ENCODE data around the gene UBE2C.
"Not testable (repeated sequence)": the region's sequence is repeated elsewhere in the genome, so short reads cannot be mapped to it uniquely, and the experiment has no call there.

The UBE2C gene

DNA sequence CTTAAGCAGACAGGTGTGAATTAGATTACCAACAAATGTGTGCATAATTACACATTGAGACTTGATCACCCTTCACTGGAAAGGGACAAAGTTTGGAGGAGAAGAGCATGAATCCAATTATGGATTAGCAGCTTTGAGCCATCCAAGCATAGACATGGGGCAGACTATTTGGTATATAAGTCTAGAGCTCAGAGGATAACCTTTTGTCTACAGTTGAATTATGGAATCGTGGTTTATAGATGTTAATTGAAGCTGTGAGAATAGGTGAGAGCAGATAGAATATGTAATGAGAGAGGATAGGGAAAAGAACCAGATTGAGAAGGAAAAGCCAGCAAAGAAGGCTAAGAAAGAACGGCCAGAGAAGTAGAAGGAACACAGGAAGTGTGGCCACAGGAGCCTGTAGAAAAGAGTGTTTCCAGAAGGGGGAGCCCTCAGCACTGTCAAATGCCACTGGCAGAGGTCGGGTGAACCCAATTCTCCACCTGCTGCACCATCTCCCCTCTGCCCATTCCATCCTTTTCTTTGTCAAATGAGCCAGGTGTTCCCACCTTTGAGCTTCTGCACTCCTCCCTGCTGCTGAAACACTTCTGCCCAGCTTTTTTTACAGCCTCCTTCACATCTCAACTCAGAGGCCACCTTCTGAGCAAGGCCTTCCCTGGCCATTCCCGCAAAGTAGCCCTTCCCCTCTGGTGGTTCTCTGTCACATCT is 13.4 kb upstream of the UBE2C start:
- peak; percentile 55 for DNase-seq

DNA sequence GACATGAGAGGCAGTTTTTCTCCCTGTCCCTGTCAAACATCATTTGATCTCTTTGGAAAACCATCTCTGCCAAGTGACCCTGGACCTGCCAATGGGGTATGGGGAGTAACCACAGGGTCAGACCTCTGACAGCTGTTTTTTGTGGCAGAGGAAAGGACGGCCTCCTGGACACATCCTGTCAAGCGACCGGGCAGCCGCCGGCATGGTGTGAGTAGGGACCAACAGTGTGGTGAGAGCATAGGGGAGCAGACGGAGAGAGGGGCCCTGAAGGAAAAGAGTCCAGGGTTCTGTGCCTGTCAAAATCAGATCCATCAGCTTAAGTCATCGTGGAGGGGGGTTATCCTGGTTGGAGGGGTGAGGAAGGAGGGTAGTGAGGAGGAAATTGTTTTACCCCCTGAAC is 10.6 kb upstream of the UBE2C start:
- no peak for DNase-seq

DNA sequence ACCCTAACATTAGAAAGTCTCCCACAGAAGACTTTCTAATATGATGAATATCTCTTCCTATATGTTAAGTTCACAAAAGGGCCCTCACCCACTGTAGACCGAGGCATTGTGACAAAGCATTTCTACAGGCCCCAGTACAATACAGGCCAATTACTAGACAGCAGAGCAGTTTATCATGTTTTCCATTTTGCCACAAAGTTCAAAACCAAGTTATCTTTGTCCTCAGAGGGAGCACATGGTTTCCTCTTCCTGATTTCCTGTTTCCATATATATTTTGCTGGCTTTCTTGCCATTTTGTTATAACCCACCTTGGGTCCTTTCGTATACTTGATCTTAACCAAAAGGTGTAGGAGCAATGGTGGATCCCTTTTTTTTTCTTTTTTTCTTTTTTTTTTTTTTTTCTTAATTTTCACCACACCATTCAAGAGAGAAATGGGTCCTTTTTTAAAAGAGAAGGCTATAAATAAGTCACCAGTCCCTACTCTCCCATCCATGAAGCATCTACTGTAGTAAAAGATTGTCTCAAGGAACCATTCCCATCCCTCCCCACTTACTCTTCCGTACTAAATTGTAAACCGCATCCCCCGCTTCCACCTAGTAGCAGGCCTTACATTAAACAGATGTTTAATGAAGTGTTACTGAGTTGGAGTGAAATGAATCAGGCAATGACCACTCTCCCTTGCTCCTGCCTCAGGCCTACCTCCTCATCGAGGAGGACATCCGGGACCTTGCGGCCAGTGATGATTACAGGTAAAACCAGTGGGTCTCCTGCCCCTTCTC is 2.1 kb upstream of the UBE2C start:
- no peak for DNase-seq

DNA sequence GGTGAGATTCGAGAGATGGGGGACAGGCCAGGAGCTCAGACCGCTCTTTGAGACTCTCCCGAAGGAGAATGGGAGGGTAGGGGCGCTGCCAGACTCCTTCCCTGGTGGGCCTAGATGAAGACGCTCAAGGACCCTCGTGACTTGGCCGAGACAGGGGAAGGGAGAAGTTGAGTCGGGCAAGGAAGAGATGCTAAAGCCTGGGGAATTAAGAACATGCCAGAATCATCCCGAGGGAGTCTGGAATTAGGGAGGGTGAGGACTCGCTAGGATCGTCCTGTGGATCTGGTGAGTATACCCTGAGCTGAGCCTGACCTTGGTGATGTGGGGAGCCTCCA is 529 bp downstream of the UBE2C start:
- no peak for DNase-seq

DNA sequence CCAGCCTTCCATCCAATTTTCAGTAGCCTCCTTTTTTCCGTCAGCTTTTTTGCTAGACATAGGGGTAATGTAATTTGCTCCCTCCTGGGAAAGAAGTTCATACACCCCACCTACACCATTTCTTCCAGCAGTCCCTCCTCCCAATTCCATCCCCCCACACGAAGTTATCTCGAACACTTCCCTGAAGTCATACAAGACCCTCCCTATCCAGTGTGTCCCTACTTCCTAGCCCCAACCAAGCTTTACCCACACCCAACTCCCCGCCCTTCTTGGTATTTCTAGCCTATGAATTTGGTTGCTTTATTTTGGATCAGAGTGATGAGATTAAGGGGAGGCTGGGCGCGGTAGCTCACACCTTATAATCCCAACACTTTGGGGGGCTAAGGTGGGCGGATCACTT is 1.0 kb downstream of the UBE2C start:
- DNase-seq, result no peak

DNA sequence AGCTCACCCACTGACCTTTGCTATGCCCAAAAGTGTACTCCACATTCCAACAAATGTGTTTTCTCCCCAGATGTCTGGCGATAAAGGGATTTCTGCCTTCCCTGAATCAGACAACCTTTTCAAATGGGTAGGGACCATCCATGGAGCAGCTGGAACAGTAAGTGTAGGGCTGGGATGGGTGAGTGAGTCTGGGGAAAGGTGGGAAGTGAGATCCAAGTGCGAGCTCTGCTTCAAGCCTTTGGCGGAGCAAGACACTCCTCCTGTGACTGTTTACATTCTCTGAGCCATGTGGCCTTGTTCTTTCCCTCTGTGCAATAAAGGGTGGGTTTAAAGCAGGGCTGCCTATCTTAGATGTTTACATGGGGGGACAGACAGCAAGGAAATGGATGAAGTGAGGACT is 1.9 kb downstream of the UBE2C start:
- DNase-seq, result no peak

DNA sequence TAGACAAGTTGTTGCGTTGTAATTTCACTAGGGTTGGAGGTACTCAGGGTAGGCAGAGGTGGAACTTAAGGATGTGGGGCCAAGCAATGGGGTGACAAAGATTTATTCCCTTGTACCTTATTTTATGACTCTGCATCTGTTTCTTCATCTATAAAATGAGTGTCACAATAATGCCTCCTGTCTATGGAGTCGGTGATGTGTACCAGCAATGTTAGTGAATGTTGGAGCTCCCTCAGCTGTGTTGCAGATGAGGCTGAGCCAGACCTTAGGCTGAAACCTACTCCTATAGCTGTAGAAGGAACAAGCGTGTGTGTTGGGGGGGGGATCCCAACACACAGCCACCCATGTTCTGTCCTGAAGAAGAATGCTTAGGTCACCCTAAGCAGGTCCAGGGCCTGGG is 4.5 kb downstream of the UBE2C start:
- DNase-seq, result no peak

DNA sequence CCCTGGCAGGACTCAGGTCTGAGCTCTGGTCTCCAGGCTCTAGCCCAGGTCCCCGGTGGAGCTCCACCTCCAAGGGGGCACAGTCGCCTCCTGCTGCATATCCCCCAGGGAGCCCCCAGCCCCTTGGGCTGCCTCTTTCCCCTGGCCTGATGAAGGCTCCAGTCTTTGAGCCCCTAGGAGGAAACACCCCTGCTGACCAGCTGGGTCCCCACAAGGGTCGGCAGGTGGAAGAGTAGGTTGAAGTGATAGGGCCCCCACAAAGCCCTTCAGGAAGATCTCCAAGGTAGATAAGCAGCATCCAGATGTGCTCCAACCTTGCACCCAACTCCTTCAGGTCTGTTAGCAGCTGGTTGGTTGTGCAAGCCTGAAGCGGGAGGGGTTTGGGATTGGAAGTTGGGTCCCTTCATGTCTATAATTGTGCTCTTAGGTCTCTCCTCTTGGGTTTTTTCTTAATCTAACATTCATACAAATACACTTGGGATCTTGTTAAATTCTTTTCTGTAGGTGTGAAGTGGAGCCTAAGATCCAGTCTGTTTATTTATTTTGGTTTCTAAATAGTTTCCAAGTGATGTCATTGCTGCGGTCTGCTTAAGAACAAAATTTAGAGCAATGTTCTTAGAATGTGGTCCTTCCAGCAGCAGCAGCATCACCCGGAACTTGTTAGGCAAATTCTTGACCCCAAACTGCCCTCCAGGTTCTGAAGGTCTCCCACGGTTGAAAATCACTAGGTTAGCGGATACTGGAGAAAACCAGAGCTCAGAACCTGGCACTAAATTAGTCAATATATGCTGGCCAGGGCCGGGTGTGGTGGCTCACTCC is 5.1 kb downstream of the UBE2C start:
- DNase-seq, result no peak

DNA sequence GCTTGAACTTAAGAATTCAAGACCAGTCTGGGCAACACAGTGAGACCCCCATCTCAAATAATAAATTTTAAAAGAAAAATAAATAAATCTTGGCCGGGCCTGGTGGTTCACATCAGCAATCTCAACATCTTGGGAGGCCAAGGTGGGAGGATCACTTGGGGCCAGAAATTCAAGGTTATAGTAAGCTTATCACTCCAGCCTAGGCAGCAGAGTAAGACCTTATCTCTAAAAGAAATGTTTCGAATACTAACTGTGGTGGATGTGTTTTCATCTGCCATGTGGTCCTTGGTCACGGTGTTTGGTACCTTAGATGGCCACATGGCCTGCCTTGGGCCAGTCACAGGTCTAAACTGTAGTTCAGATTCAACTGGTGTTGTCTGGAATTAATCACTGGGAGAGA is 5.8 kb downstream of the UBE2C start:
- DNase-seq, result no peak

DNA sequence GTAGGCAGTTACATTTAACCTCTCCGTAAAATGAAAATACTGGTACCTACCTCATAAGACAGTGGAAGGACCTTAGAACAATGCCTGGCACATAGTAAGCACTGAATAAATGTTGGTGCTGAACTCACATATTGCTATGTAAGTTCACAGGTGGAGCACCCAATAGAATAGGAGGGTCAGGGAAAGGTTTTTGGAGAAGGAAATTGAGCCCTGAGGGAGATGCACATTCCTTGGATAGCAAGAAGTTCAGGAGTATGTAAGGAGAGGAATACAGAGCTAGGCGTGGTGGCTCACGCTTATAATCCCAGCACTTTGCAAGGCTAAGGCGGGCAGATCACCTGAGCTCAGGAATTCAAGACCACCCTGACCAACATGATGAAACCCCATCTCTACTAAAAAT is 7.0 kb downstream of the UBE2C start:
- no peak for DNase-seq

DNA sequence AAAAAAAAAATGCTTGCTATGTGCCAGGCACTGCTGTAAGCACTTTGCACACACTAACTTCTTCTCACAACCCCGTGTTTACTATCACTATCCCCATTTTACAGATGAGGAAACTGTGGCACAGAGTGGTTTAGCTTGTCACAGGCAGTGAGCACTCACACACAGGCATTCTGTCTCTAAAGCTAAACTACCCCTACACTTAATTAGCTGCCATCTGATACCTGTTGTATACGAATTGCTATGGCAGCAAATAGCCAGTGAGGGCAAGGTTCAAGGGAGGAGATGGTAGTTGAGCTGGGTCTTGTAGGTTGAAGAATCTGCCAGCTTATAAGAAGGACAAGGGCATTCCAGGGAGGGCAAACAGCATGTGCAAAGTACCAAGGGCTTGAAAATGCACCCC is 9.5 kb downstream of the UBE2C start:
- DNase-seq, result no peak

DNA sequence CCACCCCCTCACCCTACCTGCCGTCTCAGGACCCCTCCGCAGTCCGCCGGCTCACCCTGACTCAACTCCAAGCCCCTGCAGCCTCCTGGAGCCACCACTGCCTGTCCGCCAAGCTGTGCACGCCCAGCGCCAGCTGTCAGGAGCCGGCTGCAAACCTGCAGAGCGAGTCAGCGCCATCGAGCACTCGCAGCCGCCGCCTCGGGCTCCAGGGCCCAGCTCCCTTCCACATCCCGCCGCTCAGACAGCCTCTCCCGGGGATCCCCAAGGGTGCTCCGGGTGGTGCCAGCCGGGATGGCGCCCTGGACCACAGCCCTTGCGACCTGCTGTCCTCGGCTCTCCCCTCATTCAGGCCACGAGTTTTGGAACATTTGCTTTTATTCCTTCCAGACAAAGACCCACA is 10.4 kb downstream of the UBE2C start:
- DNase-seq, result no peak

DNA sequence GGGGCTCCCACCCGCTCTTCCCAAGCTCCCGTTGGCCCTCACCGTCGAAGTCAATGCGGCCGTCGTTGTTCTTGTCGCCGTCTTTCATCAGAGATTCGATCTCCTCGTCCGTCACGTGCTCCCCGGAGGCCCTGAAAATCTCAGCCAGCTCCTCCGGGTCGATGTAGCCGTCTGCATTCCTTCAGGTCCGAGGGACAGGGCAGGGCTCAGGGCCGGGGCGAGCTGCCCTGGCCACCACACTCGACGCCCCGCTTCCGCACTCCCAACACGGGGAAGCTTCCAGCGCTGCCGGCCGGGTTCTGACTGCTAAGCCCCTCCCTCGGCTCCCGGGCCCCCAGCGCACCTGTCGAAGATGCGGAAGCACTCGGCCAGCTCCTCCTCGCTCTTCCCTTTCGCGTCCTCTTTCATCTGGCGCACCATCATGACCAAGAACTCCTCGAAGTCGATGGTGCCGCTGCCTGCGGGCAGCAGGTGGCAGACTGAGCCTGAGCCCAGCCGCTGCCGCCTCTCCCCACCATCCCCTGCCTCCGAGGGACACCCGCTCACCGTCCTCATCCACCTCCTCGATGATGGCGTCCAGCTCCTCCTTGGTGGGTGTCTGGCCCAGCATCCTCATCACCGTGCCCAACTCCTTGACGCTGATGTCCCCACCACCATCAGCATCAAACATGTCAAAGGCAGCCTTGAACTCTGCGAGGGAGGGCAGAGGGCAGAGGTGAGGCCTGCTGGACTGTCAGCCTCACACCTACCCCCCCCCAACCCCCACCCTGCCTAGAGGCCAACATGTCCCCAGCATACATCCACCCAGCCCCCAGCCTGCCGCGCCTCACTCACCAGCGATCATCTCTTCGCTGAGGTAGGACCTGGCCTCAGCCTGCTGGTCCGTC is 11.7 kb downstream of the UBE2C start:
- peak; percentile 57 for DNase-seq

DNA sequence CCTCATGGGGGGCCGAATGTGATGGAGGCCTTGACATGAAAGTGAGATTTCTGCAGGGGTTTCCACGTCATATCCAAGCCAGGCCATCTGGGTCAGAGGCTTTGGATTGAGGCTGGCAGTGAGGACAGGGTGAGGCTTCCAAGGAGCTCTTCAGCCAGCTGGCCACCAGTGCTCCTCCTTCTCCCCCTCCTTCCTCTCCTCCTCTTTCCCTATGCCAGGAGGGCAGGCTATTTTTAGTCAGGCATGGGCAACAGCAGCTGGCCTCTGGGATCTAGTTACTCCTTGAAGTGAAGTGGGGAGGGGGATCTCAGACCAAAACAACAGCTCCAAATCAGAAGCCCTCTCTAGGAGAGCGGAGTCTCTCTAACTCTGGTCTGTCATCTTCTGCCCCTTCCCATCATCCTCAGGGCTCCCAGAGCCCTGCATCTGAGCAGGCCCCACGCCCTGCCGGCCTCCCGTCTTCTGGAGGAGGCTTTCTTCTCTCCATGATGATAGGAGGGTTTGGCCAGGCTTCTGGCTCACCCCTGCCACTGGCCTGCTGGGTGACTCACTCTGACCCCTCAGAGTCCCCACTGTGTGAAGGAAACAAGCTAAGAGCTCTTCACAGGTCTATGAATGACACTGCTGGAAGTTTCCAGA is 14.1 kb downstream of the UBE2C start:
- DNase-seq, result no peak

DNA sequence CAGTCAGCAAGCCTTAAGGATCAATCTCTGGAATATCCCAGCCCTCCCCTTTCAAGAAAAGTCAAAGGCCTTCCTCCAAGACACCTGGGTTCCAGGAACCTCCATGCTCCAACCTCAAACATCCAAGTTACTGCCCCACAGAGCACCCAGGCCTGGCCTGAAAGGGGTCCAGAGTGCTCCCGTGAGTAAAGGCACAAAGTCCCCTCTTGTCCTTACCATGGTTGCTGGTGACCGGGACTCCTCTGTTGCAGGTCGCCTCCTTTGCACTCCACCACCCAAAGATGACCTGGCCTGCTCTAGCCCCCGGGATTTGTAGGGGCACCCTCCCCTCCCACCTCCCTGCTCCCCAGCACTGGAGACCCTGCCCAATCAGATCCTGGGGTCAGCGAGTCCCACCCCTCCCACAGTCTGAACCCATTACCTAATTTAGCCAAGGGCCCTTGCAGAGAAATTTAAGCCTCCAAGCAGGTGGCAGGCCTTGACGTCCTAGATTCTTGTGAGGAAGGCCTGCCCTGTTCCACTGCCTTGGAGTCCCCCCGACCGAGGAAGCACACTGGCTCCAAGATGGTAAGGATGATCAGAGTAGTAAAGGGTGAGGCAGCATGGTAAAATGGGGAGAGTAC is 14.7 kb downstream of the UBE2C start, which contains the start of gene TNNC2:
TNNC2 (minus strand) TSS at position 283 of the 623 bp plus-strand sequence; CDS start at position 219, 64 bp downstream.
- no peak for DNase-seq

DNA sequence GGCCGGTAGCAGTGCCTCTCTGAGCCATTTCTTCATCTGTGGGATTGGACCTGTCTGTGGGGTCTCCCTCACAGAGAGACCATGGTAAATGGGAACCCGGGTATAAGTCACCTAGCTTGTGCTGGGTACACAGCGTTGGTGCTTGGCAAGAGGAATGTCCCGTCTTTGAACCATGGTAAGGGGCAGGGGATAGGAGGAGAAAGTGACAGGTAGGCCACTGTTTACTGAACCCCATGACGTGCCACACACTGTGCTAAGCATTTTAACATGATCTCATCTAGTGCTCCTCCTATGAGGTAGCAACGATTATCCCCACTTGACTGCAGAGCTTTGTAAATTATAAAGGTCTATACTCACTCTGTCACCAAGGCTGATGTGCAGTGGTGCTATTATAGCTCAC is 15.3 kb downstream of the UBE2C start:
- no peak for DNase-seq

DNA sequence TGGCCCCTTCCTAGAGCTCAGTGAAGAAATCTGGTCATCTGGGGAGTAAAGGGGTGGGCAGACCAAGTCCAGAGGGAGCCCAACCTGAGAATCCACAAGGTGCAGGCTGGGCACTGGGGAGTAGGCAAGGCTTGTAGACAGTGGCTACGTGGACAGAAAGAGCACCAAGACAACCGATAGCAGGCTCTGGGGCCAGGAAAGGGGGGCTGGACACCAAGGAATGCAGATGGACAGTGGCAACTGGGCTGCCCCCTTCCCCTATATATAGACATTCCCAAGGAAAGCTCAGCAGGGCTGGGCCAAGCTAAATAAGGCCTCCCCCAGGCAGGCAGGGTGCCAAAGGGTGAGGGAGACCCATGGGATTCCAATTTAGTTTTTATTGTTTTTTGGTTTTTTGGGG is 16.1 kb downstream of the UBE2C start:
- DNase-seq, result no peak

DNA sequence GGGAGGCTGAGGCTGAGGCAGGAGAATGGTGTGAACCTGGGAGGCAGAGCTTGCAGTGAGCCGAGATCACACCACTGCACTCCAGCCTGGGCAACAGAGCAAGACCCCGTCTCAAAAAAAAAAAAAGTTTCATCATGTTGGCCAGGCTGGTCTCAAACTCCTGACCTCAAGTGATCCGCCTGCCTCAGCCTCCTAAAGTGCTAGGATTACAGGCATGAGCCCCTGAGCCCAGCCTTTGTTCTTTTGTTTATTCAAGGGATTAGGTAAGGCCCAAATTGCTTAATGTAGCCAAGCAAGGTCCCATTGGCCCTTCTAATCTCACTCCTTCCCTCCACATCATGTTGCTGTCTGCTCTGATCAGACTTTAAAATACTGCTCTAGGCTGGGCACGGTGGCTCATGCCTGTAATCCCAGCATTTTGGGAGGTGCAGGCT is 17.2 kb downstream of the UBE2C start:
- DNase-seq, result not testable (repeated sequence)

DNA sequence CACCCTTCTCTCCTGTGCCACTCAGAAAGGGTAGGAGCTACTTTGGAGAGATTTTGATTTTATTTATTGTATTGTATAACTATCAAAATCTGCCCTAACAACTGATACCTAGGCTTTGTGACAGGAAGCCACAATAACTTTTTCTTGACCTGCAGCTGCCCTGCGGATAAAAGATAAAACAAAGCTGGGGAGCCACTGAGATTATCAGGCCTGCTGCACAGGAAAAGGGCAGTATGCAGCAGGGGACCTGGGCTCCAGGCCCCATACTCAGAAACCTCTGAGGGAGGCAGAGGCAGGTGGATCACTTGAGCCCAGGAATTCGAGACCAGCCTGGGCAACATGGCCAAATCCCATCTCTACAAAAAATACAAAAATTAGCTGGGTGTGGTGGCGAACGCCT is 20.2 kb downstream of the UBE2C start:
- DNase-seq, result no peak

DNA sequence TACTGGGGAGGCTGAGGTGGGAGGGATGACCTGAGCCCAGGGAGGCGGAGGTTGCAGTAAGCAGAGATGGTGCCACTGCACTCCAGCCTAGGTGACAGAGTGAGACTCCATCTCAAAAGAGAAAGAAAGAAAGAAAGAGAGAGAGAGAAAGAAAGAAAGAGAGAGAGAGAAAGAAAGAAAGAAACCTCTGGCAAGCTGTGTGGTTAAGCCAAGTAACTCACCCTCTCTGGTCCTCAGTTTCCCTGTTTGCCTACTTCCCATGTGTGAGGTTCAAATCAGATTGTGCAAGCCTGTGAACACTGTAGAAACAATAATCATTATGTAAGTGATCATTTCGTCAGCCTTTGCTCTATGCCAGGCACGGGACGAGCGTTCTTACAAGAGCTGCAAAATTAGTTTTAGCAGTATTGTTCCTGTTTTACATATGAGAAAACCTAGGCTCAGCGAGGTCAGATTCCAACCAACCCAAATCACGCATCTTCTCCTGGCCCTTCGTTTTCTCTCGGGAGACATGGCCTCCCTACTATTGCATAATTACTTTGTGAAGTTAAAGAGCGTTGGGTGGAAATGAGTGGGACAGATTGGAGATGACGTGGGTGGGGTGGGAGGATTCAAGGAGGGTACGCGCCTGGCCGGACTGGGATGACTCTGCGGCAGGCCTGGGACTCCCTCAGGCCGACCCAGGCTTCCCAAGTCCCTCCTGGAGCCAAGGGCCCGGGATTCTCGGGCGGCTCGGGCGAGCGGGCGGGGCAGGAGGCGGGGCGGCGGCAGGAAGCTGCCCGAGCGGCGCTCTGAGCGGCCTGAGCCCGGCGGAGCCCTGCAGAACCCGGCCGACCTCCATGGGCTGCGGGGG is 20.8 kb downstream of the UBE2C start, which contains the start of gene SNX21:
SNX21 (plus strand) TSS at position 770 of the 853 bp plus-strand sequence. CDS start 121 bp downstream, outside the sequence.
- DNase-seq, result peak; percentile 21

Measured in stimulated activated CD4-positive, alpha-beta T cell treated with anti-CD3 and anti-CD28 coated beads, Interleukin-1b, Interleukin-23, amount 100 ng/mL, for 48 hours (primary cell).